HG02759 (cell line): ENCODE measurements around the gene ITPK1.

ENCODE experiments used
- ATAC-seq: cut with Tn5 transposase; IDR thresholded peaks from one replicate; pipeline ENCODE4 v1.9.1; 2021; ENCODE audit warnings: mild to moderate bottlenecking, moderate library complexity; ENCODE audit not compliant: unreplicated experiment

The ITPK1 gene

GRCh38 chr14:92994942-92995341 lies 120.8 kb downstream of the ITPK1 start:
- ATAC-seq: no peak

DNA sequence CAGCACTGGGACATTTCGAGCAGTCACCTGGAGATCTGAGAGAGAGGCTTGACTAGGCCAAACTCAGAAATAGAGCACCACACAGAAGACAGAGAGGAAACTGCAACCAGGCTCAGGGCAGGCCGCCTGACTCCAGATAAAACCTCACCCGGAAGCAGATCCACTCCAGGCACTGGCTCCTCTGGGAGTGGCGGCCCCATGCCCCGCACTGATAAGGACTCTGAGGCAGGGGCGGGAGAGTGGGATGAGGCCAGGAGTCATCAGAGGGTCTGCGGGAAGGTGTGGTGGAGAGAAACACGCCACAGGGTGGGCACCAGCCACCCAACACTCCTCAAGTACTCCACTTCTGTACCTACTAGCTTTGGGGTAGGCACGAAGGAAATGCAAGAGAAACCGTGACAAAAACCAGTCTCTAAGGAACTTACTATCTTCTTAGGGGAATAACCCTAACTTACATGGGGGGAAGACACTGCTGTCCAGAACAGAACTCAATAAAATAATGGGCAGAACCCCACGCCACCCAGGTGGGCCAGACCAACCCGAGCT lies 121.5 kb downstream of the ITPK1 start:
- no peak for ATAC-seq

DNA sequence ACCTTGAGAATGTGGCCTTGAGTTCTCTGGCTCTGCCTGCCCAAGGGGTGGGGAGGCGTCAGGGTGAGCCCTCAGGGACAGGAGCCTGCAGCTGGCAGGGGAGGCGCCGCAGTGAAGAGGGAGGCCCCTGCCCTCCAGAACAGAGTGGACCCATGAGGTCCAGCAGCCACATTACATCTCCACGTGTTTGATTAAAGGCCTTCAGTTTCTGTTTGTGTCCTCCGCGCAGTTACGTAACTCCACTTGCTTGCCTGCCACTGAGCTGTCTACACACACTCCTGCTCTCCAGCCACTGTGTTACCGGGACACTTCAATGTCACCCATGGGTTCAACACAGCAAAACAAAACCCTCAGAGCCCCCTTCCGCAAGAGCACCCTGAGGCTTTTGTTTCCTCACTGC lies 122.4 kb downstream of the ITPK1 start:
- no peak for ATAC-seq

DNA sequence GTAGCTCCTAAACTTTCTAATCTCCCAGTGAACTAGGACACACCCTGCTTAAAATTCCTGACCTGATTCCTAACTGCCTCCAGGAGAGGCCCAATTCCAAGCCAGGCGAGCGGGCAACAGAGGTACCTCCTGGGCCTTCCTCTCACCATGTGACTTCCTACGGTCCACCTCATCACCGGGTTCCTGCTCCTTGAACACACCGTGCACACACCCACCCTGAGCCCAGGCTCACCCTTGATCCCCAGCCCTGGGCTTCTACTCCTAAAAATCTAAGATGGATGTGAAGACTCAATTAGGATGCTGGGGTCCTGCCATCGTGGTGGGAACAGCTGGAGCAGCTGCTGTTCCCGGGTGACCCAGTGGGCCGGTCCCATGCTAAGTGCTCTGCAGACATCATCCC lies 124.2 kb downstream of the ITPK1 start:
- no peak for ATAC-seq

DNA sequence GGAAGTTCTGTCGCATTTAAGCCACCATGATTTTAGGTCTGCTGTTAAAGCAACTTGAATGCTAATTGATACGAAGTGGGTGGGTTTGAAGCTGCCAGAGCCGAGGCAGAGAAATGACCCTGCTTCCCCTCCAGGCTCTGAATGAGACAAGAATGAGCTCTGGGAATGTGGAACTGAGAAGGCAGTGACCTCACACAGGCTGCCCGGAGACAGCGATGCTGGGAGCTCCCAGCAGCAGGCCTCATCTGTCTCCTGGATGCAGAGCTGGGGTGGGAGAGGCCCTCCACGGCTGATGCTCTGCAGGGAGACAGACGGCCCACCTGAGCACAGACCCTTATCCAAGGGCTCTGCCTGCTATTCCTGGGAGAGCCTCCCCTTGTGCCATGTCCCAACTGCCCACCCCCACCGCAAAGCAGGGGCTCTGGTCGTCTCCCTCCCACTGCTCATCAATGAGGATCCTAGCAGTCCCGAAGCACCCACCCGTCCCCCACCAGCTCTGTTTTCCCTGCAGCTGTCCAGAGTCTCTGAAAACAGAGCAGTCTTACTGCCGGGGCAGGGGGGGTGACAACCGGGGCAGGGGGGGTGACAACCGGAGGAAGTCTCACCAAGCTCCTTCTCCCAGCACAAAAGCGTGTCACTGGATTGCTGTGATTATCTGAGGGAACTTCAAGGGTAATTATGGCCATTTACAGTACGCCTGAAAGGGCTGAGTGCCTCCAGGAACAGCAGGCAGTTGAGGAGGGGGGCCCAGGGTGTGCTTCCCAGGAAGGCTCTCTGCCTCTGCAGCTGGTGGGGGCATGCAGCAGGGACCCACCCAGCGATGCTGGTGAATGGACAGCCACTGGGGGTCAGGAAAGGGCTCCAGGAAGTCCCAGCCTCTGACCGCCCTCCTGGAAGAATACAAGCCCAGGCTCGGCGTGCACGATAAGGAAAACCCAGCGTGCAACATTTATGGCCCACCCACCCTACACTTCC lies 125.0 kb downstream of the ITPK1 start:
- ATAC-seq: no peak

DNA sequence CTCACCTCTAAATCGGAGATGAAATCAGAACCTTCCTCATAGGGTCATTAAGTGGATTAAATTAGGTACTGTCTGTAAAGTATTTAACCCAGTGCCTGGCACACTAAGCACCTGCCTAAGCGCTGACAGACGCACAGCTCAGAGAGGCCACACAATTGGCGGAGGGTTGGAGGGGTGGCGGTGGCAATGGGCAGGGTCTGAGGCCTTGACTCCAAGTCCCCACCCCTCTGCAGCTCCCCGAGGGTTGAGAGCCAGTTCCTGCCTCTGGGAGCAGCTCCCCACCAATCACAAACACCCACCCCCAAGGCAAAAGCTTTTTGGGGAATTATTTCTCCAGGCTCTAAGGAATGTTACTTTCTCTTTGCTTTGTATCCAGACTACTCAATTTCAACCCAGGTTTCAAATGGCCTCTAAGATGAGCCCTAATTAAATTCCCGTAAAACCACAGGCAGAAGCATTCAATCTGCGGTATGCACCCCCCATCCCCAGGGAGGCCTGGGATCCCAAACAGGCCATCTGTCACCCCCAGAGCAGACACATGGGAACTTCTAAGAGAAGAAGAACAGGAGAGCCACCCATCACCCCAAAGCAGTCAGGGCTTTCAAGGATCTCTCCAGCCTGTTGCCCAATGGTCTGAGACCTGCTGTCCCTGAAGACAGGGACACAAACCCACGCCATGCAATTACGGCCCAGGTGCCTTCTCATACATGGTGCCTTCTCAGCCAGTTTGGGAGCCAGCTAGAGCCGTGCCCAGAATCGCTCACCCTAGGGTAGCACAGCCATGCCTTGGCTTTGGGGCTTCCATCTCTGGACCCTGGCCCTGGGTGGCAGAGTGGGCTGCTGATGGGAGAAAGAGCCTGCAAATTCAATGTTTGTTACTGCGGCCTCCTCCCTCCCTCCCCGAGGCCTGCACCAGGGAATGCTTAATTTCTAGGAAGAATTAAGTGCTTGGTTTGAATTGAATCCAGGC lies 126.7 kb downstream of the ITPK1 start:
- ATAC-seq: no peak

- ATAC-seq: no peak
Observed at GRCh38 chr14:92987713-92988510, 127.8 kb downstream of the ITPK1 start.

GRCh38 chr14:92987148-92987570 lies 128.6 kb downstream of the ITPK1 start:
- ATAC-seq: no peak

- ATAC-seq: no peak
Observed at GRCh38 chr14:92986254-92987147, 129.2 kb downstream of the ITPK1 start.

DNA sequence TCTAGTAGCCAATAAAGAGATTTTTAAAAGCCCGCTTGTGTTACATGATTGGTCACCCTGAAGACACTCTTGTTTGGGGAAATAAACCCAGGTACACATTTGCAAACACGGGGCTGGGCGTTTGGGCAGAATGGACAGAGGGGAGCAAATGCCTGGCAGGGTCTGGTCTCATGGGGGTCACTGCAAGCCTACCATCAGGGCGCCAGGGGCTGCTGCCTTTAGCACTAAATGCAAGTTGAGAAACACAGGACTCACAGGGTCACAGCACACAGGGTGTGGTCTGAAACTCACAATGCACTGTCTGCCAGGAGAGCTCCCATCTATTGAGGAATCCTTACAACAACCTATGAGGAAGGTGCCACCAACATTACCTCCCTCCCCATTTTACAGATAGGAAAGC lies 130.2 kb downstream of the ITPK1 start:
- no peak for ATAC-seq

- ATAC-seq: no peak
Observed at GRCh38 chr14:92984896-92985295, 130.8 kb downstream of the ITPK1 start.

DNA sequence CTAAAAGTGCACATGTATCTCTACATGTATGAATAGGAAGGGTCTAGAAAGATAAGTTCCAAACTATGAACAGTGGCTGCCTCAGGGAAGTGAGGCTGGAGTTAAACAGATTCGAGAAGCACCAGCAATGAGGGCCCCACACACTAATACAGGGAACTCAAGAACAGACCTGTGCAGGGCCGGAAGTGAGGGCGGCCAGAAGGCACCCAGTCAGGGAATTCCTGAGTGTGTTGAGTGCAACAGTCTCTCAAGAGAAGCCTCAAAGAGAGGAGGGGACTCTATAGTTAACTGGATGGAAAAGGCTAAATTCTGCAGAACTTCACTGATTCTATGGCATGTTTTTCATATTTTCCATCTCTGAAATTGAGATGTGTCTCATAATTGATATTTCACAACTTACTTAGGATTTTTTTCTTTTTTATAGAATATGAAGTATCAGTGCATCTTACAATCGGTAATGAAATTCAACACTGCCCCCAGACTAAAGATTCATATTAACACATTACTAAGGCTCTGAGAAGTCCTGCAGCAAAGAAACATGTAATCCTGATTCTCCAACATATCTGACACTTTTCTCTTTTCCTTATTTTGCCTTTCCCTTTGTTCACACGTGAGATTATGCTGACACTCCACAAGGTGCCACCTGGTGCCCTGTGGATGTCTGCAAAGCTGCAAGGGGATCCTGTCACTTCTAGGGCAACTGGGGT lies 131.5 kb downstream of the ITPK1 start:
- ATAC-seq: no peak

DNA sequence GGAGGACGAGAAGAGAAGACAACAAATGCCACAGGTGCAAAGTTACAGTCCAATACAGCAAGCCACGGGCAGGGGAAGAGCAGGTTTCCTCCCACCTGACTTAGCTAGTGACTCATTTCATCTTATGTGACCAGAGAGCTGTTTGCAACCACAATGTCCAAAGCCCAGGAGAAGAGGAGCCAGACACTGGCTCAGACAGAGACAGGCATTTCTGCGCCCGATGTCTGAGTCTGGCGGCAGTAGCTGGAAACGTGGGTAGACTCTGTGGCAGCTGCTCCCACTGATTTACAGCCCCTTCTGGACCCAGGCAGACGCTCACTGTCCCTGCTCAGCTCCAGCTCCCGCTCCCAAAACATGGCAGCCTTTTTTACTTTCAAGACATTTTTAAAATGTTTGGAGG lies 132.8 kb downstream of the ITPK1 start:
- no peak for ATAC-seq

DNA sequence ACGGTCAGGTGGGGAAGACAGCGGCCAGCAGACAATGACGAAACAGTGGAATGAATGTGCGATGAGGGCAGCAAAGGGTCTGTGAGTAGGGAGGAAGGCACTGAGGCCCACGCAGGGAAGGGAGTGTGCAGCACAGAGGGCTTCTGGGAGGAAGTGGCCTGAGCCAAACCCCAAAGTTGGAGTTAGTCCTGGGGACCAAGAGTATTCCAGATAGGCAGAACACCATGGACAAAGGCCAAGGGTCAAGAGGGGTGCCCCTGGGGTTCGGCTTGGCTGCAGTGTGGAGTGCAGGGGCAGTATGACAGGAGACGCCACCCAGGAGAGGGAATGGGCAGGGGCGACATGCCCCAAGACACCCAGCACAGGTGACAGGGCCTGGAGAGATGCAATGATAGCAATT lies 134.0 kb downstream of the ITPK1 start:
- ATAC-seq: no peak

- no peak for ATAC-seq
Observed at GRCh38 chr14:92980866-92981265, 134.9 kb downstream of the ITPK1 start.

DNA sequence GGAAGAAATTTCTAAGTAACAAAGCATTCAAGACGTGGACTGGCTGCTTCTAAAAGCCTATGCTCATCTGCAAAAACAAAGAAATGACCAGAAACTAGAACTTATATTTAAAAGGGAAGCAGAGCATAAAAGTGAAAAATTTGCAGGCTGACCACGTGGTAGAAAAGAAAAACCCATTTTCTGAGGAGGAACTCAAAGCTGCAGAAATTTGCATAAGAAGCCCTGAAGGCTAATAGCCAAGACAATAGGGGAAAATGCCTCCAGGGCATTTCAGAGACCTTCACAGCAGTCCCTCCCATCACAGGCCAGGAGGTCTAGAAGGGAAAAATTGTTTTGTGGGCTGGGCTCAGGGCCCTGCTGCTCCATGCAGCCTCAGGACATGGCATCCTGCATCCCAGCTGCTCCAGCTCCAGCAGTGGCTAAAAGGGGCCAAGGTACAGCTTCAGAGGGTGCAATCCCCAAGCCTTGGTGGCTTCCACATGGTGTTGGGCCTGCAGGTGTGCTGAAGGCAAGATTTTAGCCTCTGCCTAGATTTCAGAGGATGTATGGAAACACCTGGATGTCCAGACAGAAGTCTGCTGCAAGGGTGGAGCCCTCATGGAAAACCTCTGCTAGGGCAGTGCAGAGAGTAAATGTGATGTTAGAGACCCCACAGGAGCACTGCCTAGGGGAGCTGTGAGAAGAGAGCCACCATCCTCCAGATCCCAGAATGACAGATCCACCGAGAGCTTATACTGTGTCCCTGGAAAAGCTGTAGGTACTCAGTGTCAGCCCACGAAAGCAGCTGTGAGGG lies 137.3 kb downstream of the ITPK1 start:
- ATAC-seq: no peak

DNA sequence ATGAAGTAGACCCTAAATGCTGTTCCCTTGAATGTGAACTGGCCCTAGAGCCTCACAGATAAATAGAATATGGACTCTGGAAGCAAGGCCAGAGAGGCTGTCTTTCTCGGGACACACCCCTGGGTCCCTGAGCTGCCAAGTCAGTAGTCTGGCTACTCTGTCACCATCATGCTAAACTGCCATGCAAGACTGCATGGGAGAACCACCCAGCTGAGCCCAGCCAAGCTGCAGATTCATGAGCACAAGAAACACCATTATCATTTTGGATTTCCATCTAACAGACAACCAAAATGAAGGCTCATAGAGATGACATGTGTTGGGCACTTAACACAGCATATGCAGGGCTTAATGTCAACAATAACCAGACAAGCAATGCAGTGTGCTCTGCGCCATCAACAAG lies 139.5 kb downstream of the ITPK1 start:
- no peak for ATAC-seq
